H9 (cell line): ENCODE measurements around the gene GRID1. TPM values are rescaled to one million over a fixed set of nuclear protein-coding genes. Genes with fewer than 3 reads are reported as not detected.

Source experiments
- DNase-seq: peaks from one replicate; pipeline ENCODE4 v3.0.0-alpha.2; 2017
- H2AFZ ChIP-seq: one replicate; pipeline ENCODE4 v1.6.1; 2013; ENCODE audit warnings: mild to moderate bottlenecking, low read length, control low read depth, moderate library complexity
- H2AK5ac ChIP-seq: 2 replicates; pipeline ENCODE4 v1.6.1; 2013; ENCODE audit warnings: low read length, control low read depth, mixed read lengths; ENCODE audit not compliant: insufficient read length
- H2BK120ac ChIP-seq: one replicate; pipeline ENCODE4 v1.6.1; 2013; ENCODE audit warnings: low read depth, mild to moderate bottlenecking, low read length, control low read depth, inconsistent platforms; ENCODE audit not compliant: poor library complexity, severe bottlenecking
- H2BK12ac ChIP-seq: 2 replicates; pipeline ENCODE4 v1.6.1; 2013; ENCODE audit warnings: low read length, control low read depth, mixed read lengths, low read depth; ENCODE audit not compliant: insufficient read length
- H2BK15ac ChIP-seq: 2 replicates; pipeline ENCODE4 v1.6.1; 2013; ENCODE audit warnings: low read depth, low read length, control low read depth
- H2BK20ac ChIP-seq: one replicate; pipeline ENCODE4 v1.6.1; 2013; ENCODE audit warnings: low read depth, mild to moderate bottlenecking, low read length, control low read depth, inconsistent platforms; ENCODE audit not compliant: poor library complexity, severe bottlenecking
- H2BK5ac ChIP-seq: 2 replicates; pipeline ENCODE4 v1.6.1; 2013; ENCODE audit warnings: low read length, control low read depth, mixed read lengths; ENCODE audit not compliant: insufficient read length
- H3K14ac ChIP-seq: 2 replicates; pipeline ENCODE4 v1.6.1; 2013; ENCODE audit warnings: low read length, control low read depth; ENCODE audit not compliant: insufficient read depth
- H3K18ac ChIP-seq: 2 replicates; pipeline ENCODE4 v1.6.1; 2013; ENCODE audit warnings: low read depth, mild to moderate bottlenecking, mixed read lengths, low read length, control low read depth; ENCODE audit not compliant: insufficient read length
- H3K23ac ChIP-seq: 2 replicates; pipeline ENCODE4 v1.6.1; 2013; ENCODE audit warnings: low read length, control low read depth, mixed read lengths, low read depth; ENCODE audit not compliant: insufficient read length
- H3K23me2 ChIP-seq: 2 replicates; pipeline ENCODE4 v1.6.1; 2013; ENCODE audit warnings: low read depth, mild to moderate bottlenecking, mixed read lengths, low read length, control low read depth; ENCODE audit not compliant: insufficient read length, poor library complexity, severe bottlenecking
- H3K27ac ChIP-seq: 2 replicates; pipeline ENCODE4 v1.5.1; 2013; ENCODE audit warnings: low read length, control low read depth, mixed read lengths, low read depth; ENCODE audit not compliant: insufficient read length
- H3K27me3 ChIP-seq: 2 replicates; pipeline ENCODE4 v1.6.1; 2013; ENCODE audit warnings: low read length, control low read depth, inconsistent platforms; ENCODE audit not compliant: insufficient read depth
- H3K4ac ChIP-seq: 2 replicates; pipeline ENCODE4 v1.6.1; 2013; ENCODE audit warnings: low read depth, mild to moderate bottlenecking, control low read depth, inconsistent platforms, low read length, moderate library complexity
- H3K4me1 ChIP-seq: 2 replicates; pipeline ENCODE4 v1.6.1; 2013; ENCODE audit warnings: low read length, control low read depth, inconsistent platforms; ENCODE audit not compliant: insufficient read depth
- H3K4me2 ChIP-seq: 2 replicates; pipeline ENCODE4 v1.6.1; 2013; ENCODE audit warnings: low read length, control low read depth, mixed read lengths; ENCODE audit not compliant: insufficient read length, insufficient read depth
- H3K56ac ChIP-seq: 2 replicates; pipeline ENCODE4 v1.6.1; 2013; ENCODE audit warnings: low read depth, mild to moderate bottlenecking, mixed read lengths, low read length, control low read depth; ENCODE audit not compliant: insufficient read length
- H3K79me1 ChIP-seq: 2 replicates; pipeline ENCODE4 v1.6.1; 2013; ENCODE audit warnings: low read depth, mild to moderate bottlenecking, moderate library complexity, low read length, control low read depth, inconsistent platforms; ENCODE audit not compliant: insufficient read depth, poor library complexity, severe bottlenecking
- H3K79me2 ChIP-seq: 2 replicates; pipeline ENCODE4 v1.6.1; 2013; ENCODE audit warnings: low read length, control low read depth, inconsistent platforms; ENCODE audit not compliant: insufficient read depth
- H3K9ac ChIP-seq: 2 replicates; pipeline ENCODE4 v1.6.1; 2013; ENCODE audit warnings: low read length, control low read depth, mixed read lengths; ENCODE audit not compliant: insufficient read length; ENCODE audit errors: extremely low read depth
- H3K9me3 ChIP-seq: one replicate; pipeline ENCODE4 v1.6.1; 2013; ENCODE audit warnings: low read depth, low read length, inconsistent platforms; ENCODE audit not compliant: control insufficient read depth
- H3T11ph ChIP-seq: one replicate; pipeline ENCODE4 v1.6.1; 2013; ENCODE audit warnings: mild to moderate bottlenecking, low read length, control low read depth, inconsistent platforms
- H4K20me1 ChIP-seq: one replicate; pipeline ENCODE4 v1.6.1; 2013; ENCODE audit not compliant: control insufficient read depth, insufficient read length, insufficient read depth
- H4K5ac ChIP-seq: 2 replicates; pipeline ENCODE4 v1.6.1; 2013; ENCODE audit warnings: low read depth, mild to moderate bottlenecking, mixed read lengths, low read length, control low read depth; ENCODE audit not compliant: insufficient read length
- H4K8ac ChIP-seq: replicated peaks from 2 replicates; pipeline ENCODE4 v1.6.1; 2013; ENCODE audit warnings: low read length, control low read depth, mixed read lengths, low read depth; ENCODE audit not compliant: insufficient read length
- H4K91ac ChIP-seq: 2 replicates; pipeline ENCODE4 v1.6.1; 2013; ENCODE audit warnings: low read depth, mild to moderate bottlenecking, moderate library complexity, mixed read lengths, low read length, control low read depth; ENCODE audit not compliant: insufficient read length
- H3K27ac Mint-ChIP-seq, 3 experiments: 2 replicates in 2 of 3; 3 replicates in 1 of 3; pipeline ENCODE4 v1.8.0; 2020 to 2021; ENCODE audit warnings: mixed read lengths in 3 of 3, mild to moderate bottlenecking in 1 of 3, moderate library complexity in 1 of 3
- H3K27me3 Mint-ChIP-seq: 2 replicates; pipeline ENCODE4 v1.8.0; 2021; ENCODE audit warnings: low read depth, mild to moderate bottlenecking, moderate library complexity, mixed read lengths
- H3K36me3 Mint-ChIP-seq, 3 experiments: 2 replicates in 2 of 3; 3 replicates in 1 of 3; pipeline ENCODE4 v1.8.0; 2020 to 2021; ENCODE audit warnings: low read depth in 3 of 3, mixed read lengths in 3 of 3; ENCODE audit not compliant: insufficient read depth in 1 of 3
- H3K4me1 Mint-ChIP-seq, 2 experiments: 2 replicates each; pipeline ENCODE4 v1.8.0; 2020; ENCODE audit warnings: mixed read lengths in 2 of 2
- H3K4me3 Mint-ChIP-seq, 2 experiments: 2 replicates in 1 of 2; 3 replicates in 1 of 2; pipeline ENCODE4 v1.8.0; 2020 to 2021; ENCODE audit warnings: mild to moderate bottlenecking in 2 of 2, mixed read lengths in 2 of 2, moderate library complexity in 1 of 2
- H3K9me3 Mint-ChIP-seq, 2 experiments: 2 replicates in 1 of 2; 3 replicates in 1 of 2; pipeline ENCODE4 v1.8.0; 2020; ENCODE audit warnings: mild to moderate bottlenecking in 2 of 2, mixed read lengths in 2 of 2, moderate library complexity in 1 of 2
- WGBS: extraction: QIAGEN DNeasy Blood & Tissue Kit; methylation state at CpG from one replicate; pipeline ENCODE4 v1.1.7; 2013; ENCODE audit warnings: missing lambda C conversion rate, low lambda C conversion rate, mixed read lengths; ENCODE audit not compliant: insufficient read length; ENCODE audit errors: extremely low coverage; 5-methylcytosine and 5-hydroxymethylcytosine counted together
- total RNA-seq: library from RNA; stranded (reverse); gene quantifications from 2 replicates; pipeline ENCODE4 v1.2.1, GENCODE V29; 2021
- TF ChIP-seq, protein P1 (sequence below): fragments of 200-600 bp; sonication (generic); conservative IDR thresholded peaks from 3 replicates; pipeline ENCODE4 v1.8.0; 2021; ENCODE audit warnings: antibody characterized with exemption, mild to moderate bottlenecking

The GRID1 gene
- total RNA-seq, 1 experiment from 2014 or later: 0.35 TPM

DNA sequence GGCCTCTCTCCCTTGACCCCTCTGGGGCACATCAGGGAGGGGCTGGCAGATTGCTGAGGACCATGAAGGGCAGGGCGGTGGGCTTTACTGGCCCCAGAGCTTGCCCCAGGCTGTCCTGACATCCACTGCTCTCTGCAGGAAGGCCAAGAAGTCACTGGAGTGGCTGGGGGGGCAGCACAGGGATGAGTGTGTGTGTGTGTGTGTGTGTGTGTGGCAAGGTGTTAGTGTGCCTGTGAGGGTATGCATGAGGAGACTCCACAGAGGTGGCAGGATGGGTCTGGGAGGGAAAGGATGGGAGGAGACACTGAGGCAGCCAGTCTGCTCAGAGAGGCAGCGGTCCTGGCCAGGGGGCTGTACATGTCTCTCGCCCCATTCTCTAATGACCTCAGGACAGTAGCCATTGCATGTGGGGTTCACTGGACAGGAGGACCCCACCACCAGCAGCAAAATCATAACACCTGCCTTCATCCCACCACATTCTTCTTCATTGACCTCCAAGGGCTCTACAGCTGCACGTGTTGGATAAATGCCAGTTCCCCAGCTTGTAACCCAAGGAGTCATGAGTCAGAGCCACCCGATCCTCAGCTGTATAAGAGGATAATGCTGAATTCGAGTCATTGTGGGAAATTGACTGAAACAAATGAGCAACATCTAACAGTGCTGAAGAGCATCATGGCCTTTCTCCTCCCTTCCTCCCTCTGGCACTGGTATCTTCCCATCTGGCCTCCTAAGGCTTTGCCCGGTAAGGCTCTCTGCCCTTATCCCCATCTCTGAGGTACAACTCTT lies 720.5 kb downstream of the GRID1 start:
- Histone ChIP-seq H3K14ac (no peak overlapping the region; the same call in 1 of the 2 replicates), H3K9me3 (no peaks in the 10 kb centered on the region)

More for the DNA sequence above, 720.5 kb downstream of the GRID1 start:
- Histone ChIP-seq H3K79me2 (no peaks in the 10 kb centered on the region; the same call in 1 of the 2 replicates), H3K9ac (no peak overlapping the region), H3K4me2 (no peak overlapping the region), H3T11ph (no peak overlapping the region), H2BK12ac (no peak overlapping the region), H3K4ac (no peak overlapping the region), H2BK5ac (no peak overlapping the region), H3K23me2 (no peaks in the 10 kb centered on the region), H2BK120ac (no peak overlapping the region), H2AFZ (no peak overlapping the region), H3K4me1 (no peaks in the 10 kb centered on the region; the same call in 1 of the 2 replicates), H3K56ac (no peak overlapping the region), H4K8ac (no peak overlapping the region), H2BK20ac (no peak overlapping the region), H2BK15ac (no peak overlapping the region), H3K27me3 (no peaks in the 10 kb centered on the region), H3K23ac (no peak overlapping the region), H3K27ac (no peak overlapping the region), H2AK5ac (no peak overlapping the region), H3K79me1 (no peaks in the 10 kb centered on the region), H4K91ac (no peak overlapping the region), H4K5ac (no peak overlapping the region), H3K18ac (no peak overlapping the region), H4K20me1 (no peaks in the 10 kb centered on the region)
- TF ChIP-seq, protein P1, sequence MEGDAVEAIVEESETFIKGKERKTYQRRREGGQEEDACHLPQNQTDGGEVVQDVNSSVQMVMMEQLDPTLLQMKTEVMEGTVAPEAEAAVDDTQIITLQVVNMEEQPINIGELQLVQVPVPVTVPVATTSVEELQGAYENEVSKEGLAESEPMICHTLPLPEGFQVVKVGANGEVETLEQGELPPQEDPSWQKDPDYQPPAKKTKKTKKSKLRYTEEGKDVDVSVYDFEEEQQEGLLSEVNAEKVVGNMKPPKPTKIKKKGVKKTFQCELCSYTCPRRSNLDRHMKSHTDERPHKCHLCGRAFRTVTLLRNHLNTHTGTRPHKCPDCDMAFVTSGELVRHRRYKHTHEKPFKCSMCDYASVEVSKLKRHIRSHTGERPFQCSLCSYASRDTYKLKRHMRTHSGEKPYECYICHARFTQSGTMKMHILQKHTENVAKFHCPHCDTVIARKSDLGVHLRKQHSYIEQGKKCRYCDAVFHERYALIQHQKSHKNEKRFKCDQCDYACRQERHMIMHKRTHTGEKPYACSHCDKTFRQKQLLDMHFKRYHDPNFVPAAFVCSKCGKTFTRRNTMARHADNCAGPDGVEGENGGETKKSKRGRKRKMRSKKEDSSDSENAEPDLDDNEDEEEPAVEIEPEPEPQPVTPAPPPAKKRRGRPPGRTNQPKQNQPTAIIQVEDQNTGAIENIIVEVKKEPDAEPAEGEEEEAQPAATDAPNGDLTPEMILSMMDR: no peak
- Mint-ChIP-seq H3K27me3 (no peaks in the 10 kb centered on the region), H3K36me3 (no peaks in the 10 kb centered on the region; a peak in 1 of 7 replicates), H3K4me3 (no peak overlapping the region), H3K27ac (no peak overlapping the region), H3K4me1 (peaks cover 15 to 19% of the 10 kb centered on the region in 2 experiments), H3K9me3 (no peaks in the 10 kb centered on the region)
- WGBS: no CpG with 5 or more reads among the region's 7 CpGs
- no peak for DNase-seq
